Thyroid gland (tissue), 4 donors: ENCODE measurements around the gene MED13. TPM values are rescaled to one million over a fixed set of nuclear protein-coding genes. Genes with fewer than 3 reads are reported as not detected.

Source experiments
- DNase-seq, 2 donors: peaks; one replicate each; pipeline ENCODE4 v3.0.0-alpha.2; 2019
- H3K27ac ChIP-seq, 3 donors: fragments of 200-600 bp; sonication (generic); 1 replicate in 2 of 3; 2 replicates in 1 of 3; pipeline ENCODE4 v1.5.1; 2016 to 2019; ENCODE audit warnings: mild to moderate bottlenecking in 1 of 3, moderate library complexity in 1 of 3
- H3K27me3 ChIP-seq: fragments of 200-600 bp; sonication (generic); one replicate; pipeline ENCODE4 v1.5.1; 2019
- H3K36me3 ChIP-seq, 2 donors: fragments of 200-600 bp; sonication (generic); one replicate each; pipeline ENCODE4 v1.5.1; 2016 to 2019
- H3K4me1 ChIP-seq, 2 donors: fragments of 200-600 bp; sonication (generic); one replicate each; pipeline ENCODE4 v1.5.1; 2017 to 2019
- H3K4me3 ChIP-seq, 3 donors: fragments of 200-600 bp; sonication (generic); replicated peaks in 1 of 3; 1 replicate in 2 of 3; 2 replicates in 1 of 3; pipeline ENCODE4 v1.5.1; 2016; ENCODE audit warnings: mild to moderate bottlenecking in 1 of 3
- H3K9me3 ChIP-seq: fragments of 200-600 bp; sonication (generic); one replicate; pipeline ENCODE4 v1.5.1; 2017
- CTCF ChIP-seq, 6 experiments: fragments of 200-600 bp in 3 of 6; fragments of 450-650 bp in 3 of 6; sonication (generic) in 3 of 6; IDR thresholded peaks; one replicate each; pipeline ENCODE4 v1.5.1; 2016 to 2019; ENCODE audit warnings: antibody characterized with exemption in 6 of 6, mild to moderate bottlenecking in 2 of 6, inconsistent platforms in 1 of 6, moderate library complexity in 1 of 6
- POLR2A ChIP-seq, 2 donors: fragments of 450-650 bp; IDR thresholded peaks; one replicate each; pipeline ENCODE4 v1.6.1; 2017; ENCODE audit warnings: antibody characterized with exemption in 2 of 2, mild to moderate bottlenecking in 2 of 2, moderate library complexity in 1 of 2
- WGBS, 2 donors: methylation state at CpG; one replicate each; pipeline ENCODE4 v1.1.5; 2017; 5-methylcytosine and 5-hydroxymethylcytosine counted together
- intact Hi-C: fragments of 100-400 bp; cut with DNase I; formaldehyde crosslinking; loops from one replicate; pipeline ENCODE4 v1.15.1; 2023
- total RNA-seq, 4 donors: library from RNA; depleted of rRNA; stranded (reverse); fragments of >200 nt; gene quantifications; one replicate each; pipeline ENCODE4 v1.2.3, GENCODE V29; 2016

MED13 gene
- total RNA-seq, 4 donors from 2014 or later = 58.9 to 156 (median 83.3) TPM

- 100% methylated on average over 1 of the region's 1 CpG for WGBS, 2 donors
- DNase-seq = no peak
- no peaks in the 10 kb centered on the region for H3K36me3 ChIP-seq
- H3K4me1 ChIP-seq = no peaks in the 10 kb centered on the region
- no peaks in the 10 kb centered on the region for H3K9me3 ChIP-seq
- no peaks in the 10 kb centered on the region for H3K27me3 ChIP-seq
- intact Hi-C loops = no loop called here
- no peak overlapping the region for H3K4me3 ChIP-seq
- no peak for TF ChIP-seq POLR2A (IDR thresholded peaks at IDR 0.05)
- TF ChIP-seq CTCF (IDR thresholded peaks at IDR 0.05) = no peak
- H3K27ac ChIP-seq = no peak overlapping the region
Measured at GRCh38 chr17:62100055-62100454, 35.0 kb upstream of the MED13 start.

- Histone ChIP-seq H3K36me3 (no peaks in the 10 kb centered on the region), H3K4me3 (no peak overlapping the region), H3K4me1 (no peaks in the 10 kb centered on the region), H3K9me3 (no peaks in the 10 kb centered on the region), H3K27ac (no peak overlapping the region), H3K27me3 (no peaks in the 10 kb centered on the region)
- intact Hi-C loops = no loop called here
- TF ChIP-seq CTCF (IDR thresholded peaks at IDR 0.05) (no peak), POLR2A (IDR thresholded peaks at IDR 0.05) (no peak)
- no peak for DNase-seq
- 85 to 88% methylated on average over 2 of the region's 2 CpGs for WGBS, 2 donors
Measured at GRCh38 chr17:62099532-62099931, 34.5 kb upstream of the MED13 start.

- Histone ChIP-seq H3K27me3 (no peaks in the 10 kb centered on the region), H3K9me3 (no peaks in the 10 kb centered on the region), H3K27ac (no peak overlapping the region), H3K4me3 (no peak overlapping the region), H3K36me3 (no peaks in the 10 kb centered on the region), H3K4me1 (peaks cover 0 to 7% of the 10 kb centered on the region in 2 donors)
- intact Hi-C loops = no loop called here
- 82 to 85% methylated on average over 4 of the region's 4 CpGs for WGBS, 2 donors
- TF ChIP-seq POLR2A (IDR thresholded peaks at IDR 0.05) (no peak), CTCF (IDR thresholded peaks at IDR 0.05) (no peak)
- DNase-seq = no peak
Measured at GRCh38 chr17:62098623-62099231, 33.6 kb upstream of the MED13 start.

GRCh38 chr17:62096401-62096670, 31.3 kb upstream of the MED13 start:
- no peak overlapping the region for H3K4me3 ChIP-seq
- no peaks in the 10 kb centered on the region for H3K27me3 ChIP-seq
- TF ChIP-seq POLR2A (IDR thresholded peaks at IDR 0.05) (no peak), CTCF (IDR thresholded peaks at IDR 0.05) (no peak)
- no peak overlapping the region for H3K27ac ChIP-seq
- no peaks in the 10 kb centered on the region for H3K9me3 ChIP-seq
- intact Hi-C loops = no loop called here
- peaks cover 0 to 13% of the 10 kb centered on the region in 2 donors for H3K4me1 ChIP-seq
- H3K36me3 ChIP-seq = no peaks in the 10 kb centered on the region
- DNase-seq = no peak
- WGBS, 2 donors = 86 to 88% methylated on average over 3 of the region's 3 CpGs

- H3K4me3 ChIP-seq = no peak overlapping the region
- 8 to 16% methylated on average over 2 of the region's 2 CpGs for WGBS, 2 donors
- intact Hi-C loops = no loop called here
- TF ChIP-seq POLR2A (IDR thresholded peaks at IDR 0.05) = no peak
- no peak for TF ChIP-seq CTCF (IDR thresholded peaks at IDR 0.05)
- H3K27ac ChIP-seq = peak overlapping the region in 1 of 3 donors; percentile 30
- H3K36me3 ChIP-seq = no peaks in the 10 kb centered on the region
- DNase-seq = no peak
- no peaks in the 10 kb centered on the region for H3K9me3 ChIP-seq
- peaks cover 0 to 13% of the 10 kb centered on the region in 2 donors for H3K4me1 ChIP-seq
- H3K27me3 ChIP-seq = no peaks in the 10 kb centered on the region
Measured at GRCh38 chr17:62094175-62094574, 29.1 kb upstream of the MED13 start.
